Loucy (cell line): Measurements from ENCODE around the gene NUSAP1.

Experiments
- H2AFZ ChIP-seq: fragments of 200-600 bp; sonication (generic); 2 replicates; pipeline ENCODE4 v1.6.0; 2016; ENCODE audit warnings: antibody characterized with exemption, mild to moderate bottlenecking, low read length, moderate library complexity
- H3F3A ChIP-seq: fragments of 200-600 bp; 2 replicates; pipeline ENCODE4 v1.6.0; 2016; ENCODE audit warnings: antibody characterized with exemption, low read depth, mild to moderate bottlenecking
- H3K27me3 ChIP-seq: fragments of 200-600 bp; sonication (generic); 2 replicates; pipeline ENCODE4 v1.6.1; 2014; ENCODE audit warnings: low read length, mild to moderate bottlenecking; ENCODE audit not compliant: insufficient read depth, poor library complexity, severe bottlenecking
- H3K36me3 ChIP-seq: fragments of 200-600 bp; sonication (generic); 2 replicates; pipeline ENCODE4 v1.6.1; 2016; ENCODE audit warnings: low read length; ENCODE audit not compliant: insufficient read depth
- H3K4me1 ChIP-seq: fragments of 200-600 bp; sonication (generic); 2 replicates; pipeline ENCODE4 v1.5.1; 2014; ENCODE audit warnings: low read length, mild to moderate bottlenecking; ENCODE audit not compliant: insufficient read depth, poor library complexity, severe bottlenecking
- H3K4me2 ChIP-seq: fragments of 200-600 bp; sonication (generic); 2 replicates; pipeline ENCODE4 v1.6.0; 2014; ENCODE audit warnings: antibody characterized with exemption, low read length, low read depth, mild to moderate bottlenecking; ENCODE audit not compliant: poor library complexity, severe bottlenecking
- H3K4me3 ChIP-seq: fragments of 200-600 bp; sonication (generic); 2 replicates; pipeline ENCODE4 v1.5.1; 2014; ENCODE audit warnings: low read length, mild to moderate bottlenecking, mixed read lengths; ENCODE audit not compliant: poor library complexity, severe bottlenecking
- H3K79me2 ChIP-seq: fragments of 200-600 bp; sonication (generic); 2 replicates; pipeline ENCODE4 v1.6.1; 2014; ENCODE audit warnings: low read length; ENCODE audit not compliant: insufficient read depth
- H3K9ac ChIP-seq: fragments of 200-600 bp; sonication (generic); 2 replicates; pipeline ENCODE4 v1.6.0; 2014; ENCODE audit warnings: mild to moderate bottlenecking, low read depth, low read length, moderate library complexity; ENCODE audit not compliant: poor library complexity, severe bottlenecking
- H3K9me2 ChIP-seq: fragments of 200-600 bp; sonication (generic); replicated peaks from 2 replicates; pipeline ENCODE4 v1.6.1; 2016; ENCODE audit warnings: low read depth, low read length, mixed read lengths
- H3K9me3 ChIP-seq: fragments of 200-600 bp; sonication (generic); 2 replicates; pipeline ENCODE4 v1.6.1; 2014; ENCODE audit warnings: mild to moderate bottlenecking, antibody characterized with exemption, low read length, low read depth; ENCODE audit not compliant: insufficient read depth
- H4K20me1 ChIP-seq: fragments of 200-600 bp; sonication (generic); 2 replicates; pipeline ENCODE4 v1.6.0; 2014; ENCODE audit warnings: antibody characterized with exemption, low read length, mild to moderate bottlenecking; ENCODE audit not compliant: insufficient read depth, poor library complexity, severe bottlenecking
- CTCF ChIP-seq: fragments of 200-600 bp; sonication (generic); conservative IDR thresholded peaks from 2 replicates; pipeline ENCODE4 v1.5.1; 2014; ENCODE audit warnings: mild to moderate bottlenecking, antibody characterized with exemption, low read length
- EZH2phosphoT487 ChIP-seq: fragments of 200-600 bp; IDR thresholded peaks from 2 replicates; pipeline ENCODE4 v1.6.1; 2018; ENCODE audit warnings: antibody characterized with exemption, mild to moderate bottlenecking, moderate library complexity, borderline replicate concordance

NUSAP1 gene

DNA sequence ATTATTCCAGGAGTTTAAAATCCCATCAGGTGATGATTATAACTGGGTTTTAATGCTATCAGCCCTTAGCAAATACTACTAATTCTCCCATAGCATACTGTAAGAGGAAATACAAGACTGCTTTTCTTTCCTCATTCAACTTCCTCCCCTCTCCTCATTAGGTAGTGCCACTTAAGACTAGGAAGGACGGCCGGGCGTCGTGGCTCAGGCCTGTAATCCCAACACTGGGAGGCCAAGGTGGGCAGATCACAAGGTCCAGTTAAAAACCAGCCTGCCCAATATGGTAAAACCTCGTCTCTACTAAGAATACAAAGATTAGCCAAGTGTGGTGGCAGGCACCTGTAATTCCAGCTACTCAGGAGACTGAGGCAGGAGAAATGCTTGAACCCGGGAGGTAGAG lies 55.0 kb downstream of the NUSAP1 start:
- Histone ChIP-seq H3K9me2 (no peaks in the 10 kb centered on the region), H3K4me2 (no peak overlapping the region), H3K9me3 (no peaks in the 10 kb centered on the region), H3K4me1 (no peaks in the 10 kb centered on the region), H3K79me2 (no peaks in the 10 kb centered on the region), H3K27me3 (no peaks in the 10 kb centered on the region), H4K20me1 (no peaks in the 10 kb centered on the region), H3K9ac (no peak overlapping the region), H3K4me3 (no peak overlapping the region), H3K36me3 (no peaks in the 10 kb centered on the region; the same call in 1 of the 2 replicates), H2AFZ (no peak overlapping the region), H3F3A (no peaks in the 10 kb centered on the region)
- TF ChIP-seq CTCF (no peak), EZH2phosphoT487 (no peak)

DNA sequence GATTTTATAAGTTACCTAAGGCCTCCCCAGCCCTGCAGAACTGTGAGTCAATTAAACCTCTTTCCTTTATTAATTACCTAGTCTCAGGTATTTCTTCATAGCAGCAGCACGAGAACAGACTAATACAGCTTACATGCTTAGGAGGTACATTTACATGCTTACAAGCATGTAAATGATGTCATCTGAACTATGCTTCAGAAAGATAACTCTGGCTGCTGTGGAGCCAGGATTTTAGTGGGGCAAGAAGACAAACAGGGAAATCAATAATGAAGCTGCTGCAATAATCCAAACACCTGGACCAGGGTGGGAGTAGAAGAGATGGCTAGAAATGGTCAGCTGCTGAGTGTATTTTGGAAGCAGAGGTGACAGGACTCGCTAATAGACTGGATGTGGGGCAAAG lies 60.0 kb downstream of the NUSAP1 start:
- H3K27me3 ChIP-seq, result no peaks in the 10 kb centered on the region
- no peak overlapping the region for H3K9ac ChIP-seq
- H2AFZ ChIP-seq, result no peak overlapping the region
- no peak overlapping the region for H3K4me3 ChIP-seq
- H3F3A ChIP-seq, result no peaks in the 10 kb centered on the region
- H3K9me2 ChIP-seq, result no peaks in the 10 kb centered on the region
- no peaks in the 10 kb centered on the region for H3K79me2 ChIP-seq
- no peaks in the 10 kb centered on the region for H4K20me1 ChIP-seq
- no peaks in the 10 kb centered on the region for H3K4me1 ChIP-seq
- H3K9me3 ChIP-seq, result no peaks in the 10 kb centered on the region
- H3K4me2 ChIP-seq, result no peak overlapping the region
- no peaks in the 10 kb centered on the region; the same call in 1 of the 2 replicates for H3K36me3 ChIP-seq
- TF ChIP-seq EZH2phosphoT487 (no peak), CTCF (no peak)

DNA sequence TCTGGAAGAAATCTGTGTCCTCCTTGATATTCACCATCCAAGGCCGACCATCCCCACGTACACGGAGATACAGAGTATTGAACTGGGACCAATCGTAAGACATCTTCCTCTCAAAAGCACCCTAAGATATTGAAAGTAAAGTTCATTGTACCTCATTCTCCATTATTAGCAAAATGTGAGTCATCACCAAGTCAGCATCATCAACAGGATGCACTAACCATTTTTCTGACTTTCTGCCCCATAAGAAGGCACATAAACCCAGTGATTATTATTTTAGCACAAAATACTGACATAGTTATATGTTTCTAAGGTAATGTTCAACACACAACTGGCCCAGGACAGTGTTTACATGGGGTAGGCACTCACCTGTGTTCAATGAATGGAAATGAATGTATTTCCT lies 62.2 kb downstream of the NUSAP1 start:
- H2AFZ ChIP-seq, result no peak overlapping the region
- no peaks in the 10 kb centered on the region for H3K4me1 ChIP-seq
- H3F3A ChIP-seq, result no peaks in the 10 kb centered on the region
- H3K9ac ChIP-seq, result no peak overlapping the region
- H3K36me3 ChIP-seq, result no peaks in the 10 kb centered on the region; the same call in 1 of the 2 replicates
- H3K9me2 ChIP-seq, result no peaks in the 10 kb centered on the region
- H3K27me3 ChIP-seq, result no peaks in the 10 kb centered on the region
- H3K9me3 ChIP-seq, result no peaks in the 10 kb centered on the region
- TF ChIP-seq CTCF, result no peak
- TF ChIP-seq EZH2phosphoT487, result no peak
- no peak overlapping the region for H3K4me3 ChIP-seq
- H4K20me1 ChIP-seq, result no peaks in the 10 kb centered on the region
- H3K4me2 ChIP-seq, result no peak overlapping the region
- no peaks in the 10 kb centered on the region for H3K79me2 ChIP-seq
